H1 (cell line): ENCODE measurements around the gene SASH3. TPM values are rescaled to one million over a fixed set of nuclear protein-coding genes. Genes with fewer than 3 reads are reported as not detected.

Experiments
- CTCF ChIA-PET: fragments of 300-600 bp; sonication (Branson Sonifier 250); formaldehyde crosslinking; loops from one replicate; lab custom pipeline; 2021; ENCODE audit not compliant: partially characterized antibody; lab: Charles Lee
- POLR2A ChIA-PET: fragments of 300-600 bp; sonication (Branson Sonifier 250); formaldehyde crosslinking; loops from one replicate; lab custom pipeline; 2021; ENCODE audit warnings: inconsistent platforms; ENCODE audit not compliant: partially characterized antibody; lab: Charles Lee
- DNase-seq, 2 experiments: peaks; one replicate each; pipeline versions ENCODE4 v3.0.0 to v3.0.0-alpha.2; 2010 to 2022; ENCODE audit warnings: low spot score in 2 of 2, low read depth in 1 of 2, mixed read lengths in 1 of 2
- FAIRE-seq: peaks from 2 replicates; lab custom pipeline; 2011; peaks lifted over from hg19 to GRCh38; lab: Jason Lieb, UNC
- H2AFZ ChIP-seq: 2 replicates; pipeline ENCODE4 v1.8.1; 2012; ENCODE audit warnings: low read length, inconsistent platforms
- H2AK5ac ChIP-seq: 2 replicates; pipeline ENCODE4 v1.6.1; 2013; ENCODE audit warnings: low read depth, low read length
- H2BK120ac ChIP-seq: replicated peaks from 2 replicates; pipeline ENCODE3; 2013; ENCODE audit warnings: low read depth, low read length, inconsistent platforms
- H2BK12ac ChIP-seq: 2 replicates; pipeline ENCODE4 v1.6.1; 2013; ENCODE audit warnings: low read depth, low read length
- H2BK15ac ChIP-seq: 2 replicates; pipeline ENCODE4 v1.6.1; 2013; ENCODE audit warnings: low read length
- H2BK20ac ChIP-seq: 2 replicates; pipeline ENCODE4 v1.6.1; 2013; ENCODE audit warnings: low read length
- H2BK5ac ChIP-seq: 2 replicates; pipeline ENCODE4 v1.6.1; 2013; ENCODE audit warnings: low read depth, low read length
- H3K14ac ChIP-seq: 2 replicates; pipeline ENCODE4 v1.6.1; 2013; ENCODE audit warnings: inconsistent platforms; ENCODE audit not compliant: insufficient read length
- H3K18ac ChIP-seq: 2 replicates; pipeline ENCODE4 v1.6.1; 2013; ENCODE audit warnings: low read length; ENCODE audit errors: extremely low read depth
- H3K23ac ChIP-seq: 2 replicates; pipeline ENCODE4 v1.6.1; 2013; ENCODE audit warnings: inconsistent platforms; ENCODE audit not compliant: insufficient read length
- H3K23me2 ChIP-seq: 2 replicates; pipeline ENCODE4 v1.6.1; 2013; ENCODE audit warnings: low read depth, low read length
- H3K27ac ChIP-seq: 2 replicates; pipeline ENCODE4 v1.6.1; 2011; ENCODE audit warnings: low read depth, low read length, inconsistent platforms
- H3K27me3 ChIP-seq, 4 experiments: replicated peaks in 1 of 4; 1 replicate in 1 of 4; 2 replicates in 3 of 4; pipeline versions ENCODE4 v1.6.1 to v1.8.1; 2011 to 2013; ENCODE audit warnings: low read length in 3 of 4, mild to moderate bottlenecking in 3 of 4, inconsistent platforms in 2 of 4, mixed read lengths in 2 of 4, moderate library complexity in 1 of 4; ENCODE audit not compliant: control insufficient read depth in 3 of 4, insufficient read depth in 3 of 4; ENCODE audit errors: extremely low read depth in 1 of 4
- H3K36me3 ChIP-seq, 4 experiments: 2 replicates each; pipeline versions ENCODE4 v1.6.1 to v1.8.1; 2011 to 2013; ENCODE audit warnings: mild to moderate bottlenecking in 4 of 4, low read length in 3 of 4, moderate library complexity in 2 of 4, control low read depth in 1 of 4, inconsistent platforms in 1 of 4; ENCODE audit not compliant: insufficient read depth in 4 of 4, control insufficient read depth in 2 of 4
- H3K4ac ChIP-seq: replicated peaks from 2 replicates; pipeline ENCODE3; 2013; ENCODE audit warnings: low read length, low read depth, mixed read lengths, inconsistent platforms; ENCODE audit not compliant: insufficient read length
- H3K4me1 ChIP-seq, 4 experiments: replicated peaks in 1 of 4; 1 replicate in 1 of 4; 2 replicates in 3 of 4; pipeline versions ENCODE4 v1.6.1 to v1.8.1; 2011 to 2013; ENCODE audit warnings: low read length in 3 of 4, inconsistent platforms in 2 of 4, mixed read lengths in 1 of 4; ENCODE audit not compliant: insufficient read depth in 4 of 4, control insufficient read depth in 3 of 4
- H3K4me2 ChIP-seq, 2 experiments: 2 replicates each; pipeline versions ENCODE4 v1.6.1 to v1.8.1; 2011 to 2013; ENCODE audit warnings: low read depth in 2 of 2, low read length in 2 of 2, control low read depth in 1 of 2, inconsistent platforms in 1 of 2, mild to moderate bottlenecking in 1 of 2; ENCODE audit not compliant: insufficient read depth in 1 of 2
- H3K4me3 ChIP-seq, 4 experiments: fragments of 200-600, 300-600 bp in 1 of 4; sonication (generic), shearing (Covaris generic), sonication (Bioruptor Twin) in 1 of 4; 2 replicates each; pipeline versions ENCODE4 v1.5.1 to v1.8.1; 2011 to 2016; ENCODE audit warnings: low read length in 4 of 4, low read depth in 3 of 4, control low read depth in 2 of 4, inconsistent platforms in 2 of 4, mild to moderate bottlenecking in 2 of 4, mixed read lengths in 1 of 4, moderate library complexity in 1 of 4; ENCODE audit not compliant: insufficient read depth in 2 of 4; ENCODE audit errors: extremely low read depth in 1 of 4
- H3K56ac ChIP-seq: replicated peaks from 2 replicates; pipeline ENCODE3; 2013; ENCODE audit warnings: low read depth, mild to moderate bottlenecking, mixed read lengths, low read length, inconsistent platforms; ENCODE audit not compliant: insufficient read length
- H3K79me1 ChIP-seq: 2 replicates; pipeline ENCODE4 v1.6.1; 2013; ENCODE audit warnings: low read depth, low read length, control low read depth
- H3K79me2 ChIP-seq, 2 experiments: 2 replicates each; pipeline versions ENCODE4 v1.6.1 to v1.8.1; 2012 to 2013; ENCODE audit warnings: low read length in 2 of 2, mild to moderate bottlenecking in 2 of 2, inconsistent platforms in 1 of 2; ENCODE audit not compliant: insufficient read depth in 2 of 2, control insufficient read depth in 1 of 2
- H3K9ac ChIP-seq, 4 experiments: replicated peaks in 1 of 4; 1 replicate in 1 of 4; 2 replicates in 3 of 4; pipeline versions ENCODE4 v1.6.1 to v1.8.1; 2011 to 2013; ENCODE audit warnings: low read depth in 3 of 4, low read length in 3 of 4, control low read depth in 2 of 4, mild to moderate bottlenecking in 2 of 4, moderate library complexity in 2 of 4, inconsistent platforms in 1 of 4; ENCODE audit errors: extremely low read depth in 1 of 4
- H3K9me3 ChIP-seq, 2 experiments: 2 replicates each; pipeline versions ENCODE4 v1.6.1 to v1.8.1; 2012 to 2013; ENCODE audit warnings: mild to moderate bottlenecking in 2 of 2, moderate library complexity in 2 of 2, control low read depth in 1 of 2, inconsistent platforms in 1 of 2, low read depth in 1 of 2, low read length in 1 of 2, mixed read lengths in 1 of 2; ENCODE audit not compliant: insufficient read depth in 2 of 2
- H4K20me1 ChIP-seq, 2 experiments: replicated peaks in 1 of 2; 2 replicates each; pipeline versions ENCODE3 to v1.8.1; 2011 to 2013; ENCODE audit warnings: inconsistent platforms in 2 of 2, low read length in 2 of 2, mild to moderate bottlenecking in 1 of 2; ENCODE audit not compliant: insufficient read depth in 2 of 2, control insufficient read depth in 1 of 2
- H4K5ac ChIP-seq: 2 replicates; pipeline ENCODE4 v1.6.1; 2013; ENCODE audit warnings: low read length, low read depth, mixed read lengths, inconsistent platforms; ENCODE audit not compliant: insufficient read length
- H4K8ac ChIP-seq: 2 replicates; pipeline ENCODE4 v1.8.0; 2013; ENCODE audit warnings: mild to moderate bottlenecking, moderate library complexity, low read length, inconsistent platforms; ENCODE audit not compliant: insufficient read depth; ENCODE audit errors: extremely low read depth
- H4K91ac ChIP-seq: replicated peaks from 2 replicates; pipeline ENCODE3; 2013; ENCODE audit warnings: low read length, mixed read lengths, inconsistent platforms; ENCODE audit not compliant: insufficient read length
- ATF3 ChIP-seq: IDR thresholded peaks from 2 replicates; pipeline ENCODE4 v1.6.1; 2011; ENCODE audit warnings: low read depth, mild to moderate bottlenecking, low read length; ENCODE audit not compliant: insufficient read depth
- PHF8 ChIP-seq: fragments of 200-600 bp; sonication (generic); conservative IDR thresholded peaks from 2 replicates; pipeline ENCODE4 v1.7.1; 2012; ENCODE audit warnings: low read depth, mild to moderate bottlenecking, inconsistent platforms, low read length, moderate library complexity
- WGBS, 2 experiments: shearing (Covaris generic) in 1 of 2; methylation state at CpG; one replicate each; pipeline versions ENCODE4 v1.1.6 to v1.1.7; 2013 to 2015; ENCODE audit warnings: low lambda C conversion rate in 2 of 2, mixed read lengths in 2 of 2, inconsistent platforms in 1 of 2, low coverage in 1 of 2, missing lambda C conversion rate in 1 of 2; ENCODE audit not compliant: insufficient replicate concordance in 2 of 2, insufficient coverage in 1 of 2, insufficient read length in 1 of 2; ENCODE audit errors: extremely low coverage in 1 of 2, missing lambda C conversion rate in 1 of 2; 5-methylcytosine and 5-hydroxymethylcytosine counted together
- polyA plus RNA-seq, 7 experiments: library from polyadenylated mRNA; depleted of rRNA in 3 of 7; stranded (reverse) in 5 of 7; unstranded in 2 of 7; fragments of >200 nt in 5 of 7; fragments of 200-250 nt in 2 of 7; gene quantifications; 1 replicate in 5 of 7; 2 replicates in 1 of 7; 4 replicates in 1 of 7; pipeline versions ENCODE4 v1.2.1 to v1.2.3, GENCODE V29; 2011 to 2013; ENCODE audit warnings: missing spikeins in 2 of 7, mixed read lengths in 2 of 7
- total RNA-seq: library from RNA; stranded (reverse); fragmentation: NEBNext Ultra II Directional; extraction: Animal tissue kit (Norgen Biotek cat#: 25700); gene quantifications from 2 replicates; pipeline ENCODE4 v1.2.1, GENCODE V29; 2021

The SASH3 gene
- total and polyA plus RNA-seq, 2 of the 8 experiments (the other 6 are each of a cell fraction or from before 2014, with no cell fraction given) = not detected

GRCh38 chrX:129813662-129814368 lies 34.1 kb downstream of the SASH3 start:
- FAIRE-seq (no peak), DNase-seq (no peak)
- H4K20me1 ChIP-seq = no peaks in the 10 kb centered on the region
- no peaks in the 10 kb centered on the region for H3K79me1 ChIP-seq
- no peaks in the 10 kb centered on the region for H3K4me1 ChIP-seq
- no peak overlapping the region for H2AK5ac ChIP-seq
- H3K27me3 ChIP-seq = no peaks in the 10 kb centered on the region
- WGBS, 2 experiments = 90% methylated on average over 6 of the region's 6 CpGs; no CpG with 5 or more reads in 1 of the 2 experiments
- no peaks in the 10 kb centered on the region for H3K23me2 ChIP-seq
- H4K5ac ChIP-seq = no peak overlapping the region
- no peak overlapping the region for H2BK15ac ChIP-seq
- H3K4ac ChIP-seq = no peak overlapping the region
- H3K27ac ChIP-seq = no peak overlapping the region
- H3K79me2 ChIP-seq = no peaks in the 10 kb centered on the region
- no peak overlapping the region for H3K4me3 ChIP-seq
- no peak overlapping the region for H3K14ac ChIP-seq
- H3K4me2 ChIP-seq = no peak overlapping the region
- H4K91ac ChIP-seq = no peak overlapping the region
- H3K9me3 ChIP-seq = no peaks in the 10 kb centered on the region
- no peak overlapping the region for H3K23ac ChIP-seq
- H2BK20ac ChIP-seq = no peak overlapping the region
- H3K36me3 ChIP-seq = peaks cover 0 to 14% (median 6%) of the 10 kb centered on the region in 4 experiments; a peak in 4 of 8 replicates
- CTCF ChIA-PET = interaction anchor here (0.7 to 1.6 kb wide), 5 partner anchors 9 to 203 kb away, joined by 3 to 5 read pairs (median 3); no protein-coding TSS in a partner anchor
- H2BK12ac ChIP-seq = no peak overlapping the region
- no peak overlapping the region for H2AFZ ChIP-seq
- POLR2A ChIA-PET = interaction anchor here (1.0 kb wide), 1 partner anchor 16 kb away, joined by 3 read pairs; no protein-coding TSS in a partner anchor
- no peak overlapping the region for H4K8ac ChIP-seq
- no peak overlapping the region for H3K18ac ChIP-seq
- H3K56ac ChIP-seq = no peak overlapping the region
- no peak overlapping the region for H3K9ac ChIP-seq
- H2BK120ac ChIP-seq = no peak overlapping the region
- no peak overlapping the region for H2BK5ac ChIP-seq
- TF ChIP-seq PHF8 (no peak), ATF3 (no peak)
